ENCODE measurements around the gene AADAT. TPM values are rescaled to one million over a fixed set of nuclear protein-coding genes. Genes with fewer than 3 reads are reported as not detected.
"Not testable (repeated sequence)": the region's sequence is repeated elsewhere in the genome, so short reads cannot be mapped to it uniquely, and the experiment has no call there.

AADAT gene
- total RNA-seq (12.1 TPM), polyA plus RNA-seq (6.0 TPM)

GRCh38 chr4:170089668-170090351 lies at the start of gene AADAT:
Gene AADAT (minus strand): TSS chr4:170089956. CDS start chr4:170089690, 266 bp downstream.
- DNase-seq (ENCODE audit: extremely low spot score) = peak; percentile 69
- Histone ChIP-seq H3K4me3 (ENCODE audit: low read depth, low read length) (peak within 1 kb of the TSS; percentile 63), H3K27ac (ENCODE audit: low read depth) (no peak within 1 kb of the TSS), H3K36me3 (ENCODE audit: insufficient read depth) (peaks cover 1% of the 10 kb centered on the region), H3K4me1 (ENCODE audit: insufficient read depth) (no peaks in the 10 kb centered on the region)
- under 1% methylated on average over 80 of the region's 80 CpGs for whole genome bisulfite sequencing

GRCh38 chr4:170138580-170139194 lies 48.9 kb upstream of the AADAT start:
- no peaks in the 10 kb centered on the region for H3K36me3 ChIP-seq (ENCODE audit: insufficient read depth)
- no peak overlapping the region for H3K4me3 ChIP-seq (ENCODE audit: low read depth, low read length)
- H3K4me1 ChIP-seq (ENCODE audit: insufficient read depth) = no peaks in the 10 kb centered on the region
- H3K27ac ChIP-seq (ENCODE audit: low read depth) = no peak overlapping the region
- whole genome bisulfite sequencing = 5% methylated on average over 15 of the region's 15 CpGs
- DNase-seq (ENCODE audit: extremely low spot score) = peak; percentile 64

DNA sequence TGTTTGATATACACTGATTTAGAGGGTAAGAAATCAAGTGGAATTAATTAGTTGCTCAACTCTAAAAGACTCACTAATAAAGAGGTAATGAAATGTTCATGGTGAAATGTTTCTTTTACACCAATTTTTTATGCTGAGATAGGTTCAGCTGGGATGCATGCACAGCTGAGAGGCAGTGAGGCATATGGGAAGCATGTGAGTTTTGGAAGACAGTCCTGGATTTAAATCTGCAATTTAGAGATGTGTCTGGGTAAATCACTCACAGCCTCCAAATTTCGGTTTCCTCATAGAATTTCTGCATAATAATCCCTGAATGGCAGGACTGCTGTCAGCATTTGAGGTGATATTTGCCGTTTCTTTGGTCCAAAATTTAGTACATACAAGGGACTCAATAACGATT lies 48.2 kb upstream of the AADAT start:
- DNase-seq (ENCODE audit: extremely low spot score) = no peak
- WGBS = 70% methylated on average over 3 of the region's 3 CpGs
- Histone ChIP-seq H3K27ac (ENCODE audit: low read depth) (no peak overlapping the region), H3K4me3 (ENCODE audit: low read depth, low read length) (no peak overlapping the region), H3K36me3 (ENCODE audit: insufficient read depth) (no peaks in the 10 kb centered on the region), H3K4me1 (ENCODE audit: insufficient read depth) (no peaks in the 10 kb centered on the region)

- Histone ChIP-seq H3K4me1 (ENCODE audit: insufficient read depth) (no peaks in the 10 kb centered on the region), H3K27ac (ENCODE audit: low read depth) (no peak overlapping the region), H3K36me3 (ENCODE audit: insufficient read depth) (no peaks in the 10 kb centered on the region), H3K4me3 (ENCODE audit: low read depth, low read length) (no peak overlapping the region)
- 59% methylated on average over 5 of the region's 5 CpGs for WGBS
- no peak for DNase-seq (ENCODE audit: extremely low spot score)
Observed at GRCh38 chr4:170137466-170137865, 47.7 kb upstream of the AADAT start.

DNA sequence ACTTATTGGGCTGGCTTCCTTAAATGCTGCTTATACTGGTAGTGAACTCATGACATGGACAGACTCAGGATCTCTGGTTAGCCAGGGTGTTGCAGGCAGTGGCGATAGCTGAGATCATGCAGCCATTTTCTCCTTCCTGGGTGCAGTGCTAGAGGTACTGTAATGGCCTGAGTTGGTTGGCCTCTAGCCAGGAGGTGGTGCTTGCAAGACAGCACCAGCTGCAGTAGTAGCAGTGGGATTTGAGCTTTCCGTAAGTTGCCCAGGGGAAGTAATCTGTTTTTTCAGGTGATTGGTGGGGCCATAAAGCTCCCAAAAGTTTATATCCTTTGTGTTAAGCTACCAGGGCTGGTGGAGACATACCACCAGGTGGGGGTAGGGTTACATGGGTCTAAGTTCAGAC lies 45.1 kb upstream of the AADAT start:
- no peak overlapping the region for H3K4me3 ChIP-seq (ENCODE audit: low read depth, low read length)
- 58% methylated on average over 2 of the region's 2 CpGs for WGBS
- no peaks in the 10 kb centered on the region for H3K4me1 ChIP-seq (ENCODE audit: insufficient read depth)
- no peak overlapping the region for H3K27ac ChIP-seq (ENCODE audit: low read depth)
- H3K36me3 ChIP-seq (ENCODE audit: insufficient read depth) = no peaks in the 10 kb centered on the region
- no peak for DNase-seq (ENCODE audit: extremely low spot score)

GRCh38 chr4:170128219-170128804 lies 38.6 kb upstream of the AADAT start:
- Histone ChIP-seq H3K36me3 (ENCODE audit: insufficient read depth) (no peaks in the 10 kb centered on the region), H3K4me3 (ENCODE audit: low read depth, low read length) (no peak overlapping the region), H3K27ac (ENCODE audit: low read depth) (no peak overlapping the region), H3K4me1 (ENCODE audit: insufficient read depth) (no peaks in the 10 kb centered on the region)
- 82% methylated on average over 9 of the region's 9 CpGs for WGBS
- no peak for DNase-seq (ENCODE audit: extremely low spot score)

GRCh38 chr4:170127758-170128157 lies 38.0 kb upstream of the AADAT start:
- WGBS = 96% methylated on average over 10 of the region's 10 CpGs
- Histone ChIP-seq H3K27ac (ENCODE audit: low read depth) (no peak overlapping the region), H3K36me3 (ENCODE audit: insufficient read depth) (no peaks in the 10 kb centered on the region), H3K4me1 (ENCODE audit: insufficient read depth) (no peaks in the 10 kb centered on the region), H3K4me3 (ENCODE audit: low read depth, low read length) (no peak overlapping the region)
- DNase-seq (ENCODE audit: extremely low spot score) = no peak

DNA sequence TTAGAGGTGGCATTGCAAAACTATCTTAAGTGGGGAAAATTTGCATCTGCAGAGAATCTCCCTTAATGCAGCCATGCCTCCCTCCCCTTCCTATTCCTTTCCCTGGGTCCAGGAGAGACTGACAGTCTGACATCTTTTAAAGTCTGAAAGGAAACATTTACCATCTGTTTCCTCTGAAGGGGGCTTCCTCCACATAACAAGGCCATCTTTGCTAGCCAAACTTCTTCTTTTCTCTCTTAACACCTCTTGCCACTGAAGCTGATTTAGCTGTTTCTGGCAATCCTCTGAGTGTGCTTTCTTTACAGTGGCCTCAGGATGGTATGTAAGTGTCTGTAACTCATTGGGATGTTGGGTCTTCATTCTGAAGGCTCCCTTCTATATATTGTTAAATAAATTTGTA lies 34.6 kb upstream of the AADAT start:
- Histone ChIP-seq H3K27ac (ENCODE audit: low read depth) (no peak overlapping the region), H3K4me1 (ENCODE audit: insufficient read depth) (no peaks in the 10 kb centered on the region), H3K36me3 (ENCODE audit: insufficient read depth) (no peaks in the 10 kb centered on the region), H3K4me3 (ENCODE audit: low read depth, low read length) (no peak overlapping the region)
- DNase-seq (ENCODE audit: extremely low spot score) = no peak

DNA sequence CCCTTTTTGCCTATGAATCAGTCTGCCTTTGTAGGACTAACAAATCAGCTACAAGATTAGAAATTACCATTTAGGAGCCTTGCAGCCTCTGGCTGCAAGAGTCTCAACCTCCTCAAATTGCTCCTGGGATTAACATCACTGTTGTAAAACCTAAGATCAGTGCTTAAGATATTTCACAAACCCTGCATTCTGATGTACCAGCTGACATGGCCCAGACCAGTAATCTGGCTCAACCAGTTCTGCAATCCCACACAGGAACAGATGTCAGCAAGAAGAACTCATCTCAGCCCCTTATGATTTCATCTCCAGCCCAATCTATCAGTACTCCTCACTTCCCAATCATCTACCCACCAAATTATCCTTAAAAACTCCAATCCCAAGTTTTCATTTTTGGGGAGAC lies 32.5 kb upstream of the AADAT start:
- Histone ChIP-seq H3K27ac (ENCODE audit: low read depth) (no peak overlapping the region), H3K4me1 (ENCODE audit: insufficient read depth) (no peaks in the 10 kb centered on the region), H3K4me3 (ENCODE audit: low read depth, low read length) (no peak overlapping the region), H3K36me3 (ENCODE audit: insufficient read depth) (no peaks in the 10 kb centered on the region)
- DNase-seq (ENCODE audit: extremely low spot score) = no peak

DNA sequence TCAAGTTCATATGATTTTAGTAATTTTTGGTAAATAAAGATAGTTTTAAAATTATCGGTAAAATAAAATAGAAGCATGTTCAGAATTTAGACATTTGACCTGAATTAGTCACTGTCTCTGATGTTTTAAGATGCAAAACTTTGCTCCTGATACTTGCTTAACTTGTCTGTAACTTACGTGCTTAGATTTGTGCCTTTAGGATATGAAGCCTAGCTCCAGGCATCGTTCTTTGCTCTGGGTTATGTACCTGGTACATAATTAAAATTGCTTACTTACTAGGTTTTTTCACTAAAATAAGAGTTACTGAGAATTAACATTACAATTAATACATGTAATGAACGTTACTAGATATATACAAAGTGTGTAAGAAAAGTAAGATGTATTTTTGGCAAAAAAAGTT lies 24.9 kb upstream of the AADAT start:
- WGBS = 59% methylated on average over 4 of the region's 4 CpGs

DNA sequence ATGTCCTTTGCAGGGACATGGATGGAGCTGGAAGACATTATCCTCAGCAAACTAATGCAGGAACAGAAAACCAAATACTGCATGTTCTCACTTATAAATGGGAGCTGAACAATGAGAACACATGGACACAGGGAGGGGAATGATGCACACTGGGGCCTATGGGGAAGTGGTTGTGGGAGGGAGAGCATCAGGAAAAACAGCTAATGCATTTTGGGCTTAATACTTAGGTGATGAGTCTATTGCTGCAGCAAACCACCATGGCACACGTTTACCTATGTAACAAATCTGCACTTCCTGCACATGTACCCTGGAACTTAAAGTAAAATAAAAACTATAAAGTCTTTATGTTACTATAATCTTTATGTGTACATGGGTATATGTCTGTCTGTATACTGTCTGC lies 24.4 kb upstream of the AADAT start:
- not testable (repeated sequence) for DNase-seq (ENCODE audit: extremely low spot score); H3K4me1 ChIP-seq (ENCODE audit: insufficient read depth); H3K4me3 ChIP-seq (ENCODE audit: low read depth, low read length); H3K27ac ChIP-seq (ENCODE audit: low read depth); H3K36me3 ChIP-seq (ENCODE audit: insufficient read depth)
- 34% methylated on average over 1 of the region's 1 CpG for WGBS

More for the DNA sequence above, 24.9 kb upstream of the AADAT start:
- Histone ChIP-seq H3K36me3 (ENCODE audit: insufficient read depth) (no peaks in the 10 kb centered on the region), H3K4me3 (ENCODE audit: low read depth, low read length) (no peak overlapping the region), H3K4me1 (ENCODE audit: insufficient read depth) (no peaks in the 10 kb centered on the region), H3K27ac (ENCODE audit: low read depth) (no peak overlapping the region)
- no peak for DNase-seq (ENCODE audit: extremely low spot score)

GRCh38 chr4:170111546-170111945 lies 21.8 kb upstream of the AADAT start:
- WGBS = 91% methylated on average over 3 of the region's 3 CpGs

DNA sequence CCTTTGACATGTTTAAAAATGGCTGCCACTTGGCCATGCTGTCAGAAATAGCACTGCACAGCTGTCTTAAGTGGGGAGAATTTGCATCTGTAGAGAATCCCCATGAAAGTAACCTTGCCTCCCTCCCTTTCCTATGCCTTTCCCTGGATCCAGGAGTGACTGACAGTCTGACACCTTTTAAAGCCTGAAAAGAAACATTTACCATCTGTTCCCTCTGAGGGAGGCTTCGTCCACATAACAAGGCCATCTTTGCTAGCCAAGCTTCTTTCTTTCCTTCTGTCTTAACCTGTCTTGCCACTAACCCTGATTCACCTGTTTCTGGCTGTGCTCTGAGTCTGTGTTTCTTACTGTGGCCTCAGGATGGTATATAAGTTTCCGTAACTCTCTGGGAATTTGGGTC lies 21.3 kb upstream of the AADAT start:
- Histone ChIP-seq H3K4me1 (ENCODE audit: insufficient read depth) (no peaks in the 10 kb centered on the region), H3K27ac (ENCODE audit: low read depth) (no peak overlapping the region), H3K36me3 (ENCODE audit: insufficient read depth) (no peaks in the 10 kb centered on the region), H3K4me3 (ENCODE audit: low read depth, low read length) (no peak overlapping the region)
- DNase-seq (ENCODE audit: extremely low spot score) = no peak
- 63% methylated on average over 2 of the region's 2 CpGs for WGBS

More at GRCh38 chr4:170111546-170111945, 21.8 kb upstream of the AADAT start:
- DNase-seq (ENCODE audit: extremely low spot score) = no peak
- H3K4me1 ChIP-seq (ENCODE audit: insufficient read depth) = no peaks in the 10 kb centered on the region
- no peaks in the 10 kb centered on the region for H3K36me3 ChIP-seq (ENCODE audit: insufficient read depth)
- no peak overlapping the region for H3K27ac ChIP-seq (ENCODE audit: low read depth)
- H3K4me3 ChIP-seq (ENCODE audit: low read depth, low read length) = no peak overlapping the region

DNA sequence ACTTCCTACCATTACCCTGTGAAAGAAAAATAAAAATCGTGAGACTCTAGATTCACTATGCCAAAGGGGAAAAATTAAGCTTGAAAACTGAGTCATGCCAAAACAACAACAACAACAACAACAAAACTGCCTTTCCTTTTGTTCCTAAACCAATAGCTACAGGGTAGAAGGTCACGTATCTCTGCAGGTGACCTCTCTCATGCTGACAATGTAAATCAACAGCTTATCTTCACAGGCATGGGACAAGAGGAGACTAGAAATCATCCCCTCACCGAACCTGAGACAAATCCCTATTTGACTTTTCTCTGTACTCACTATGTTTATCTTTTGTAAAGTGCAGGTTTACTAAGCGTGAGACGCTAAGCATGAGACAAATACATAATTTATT lies 20.5 kb upstream of the AADAT start:
- H3K4me1 ChIP-seq (ENCODE audit: insufficient read depth) = no peaks in the 10 kb centered on the region
- WGBS = 37% methylated on average over 5 of the region's 5 CpGs
- H3K36me3 ChIP-seq (ENCODE audit: insufficient read depth) = no peaks in the 10 kb centered on the region
- no peak overlapping the region for H3K27ac ChIP-seq (ENCODE audit: low read depth)
- no peak for DNase-seq (ENCODE audit: extremely low spot score)
- H3K4me3 ChIP-seq (ENCODE audit: low read depth, low read length) = no peak overlapping the region

All from urinary bladder (tissue), 4 donors.